Activated CD8-positive, alpha-beta memory T cell treated with anti-CD3 and anti-CD28 coated beads, Interleukin-2, amount 50 U/mL, for 4 hours (primary cell): ENCODE results near the gene RAB3IL1.

Experiments used
- DNase-seq: peaks from one replicate; pipeline ENCODE4 v3.0.0-alpha.2; 2020

Gene RAB3IL1

DNA sequence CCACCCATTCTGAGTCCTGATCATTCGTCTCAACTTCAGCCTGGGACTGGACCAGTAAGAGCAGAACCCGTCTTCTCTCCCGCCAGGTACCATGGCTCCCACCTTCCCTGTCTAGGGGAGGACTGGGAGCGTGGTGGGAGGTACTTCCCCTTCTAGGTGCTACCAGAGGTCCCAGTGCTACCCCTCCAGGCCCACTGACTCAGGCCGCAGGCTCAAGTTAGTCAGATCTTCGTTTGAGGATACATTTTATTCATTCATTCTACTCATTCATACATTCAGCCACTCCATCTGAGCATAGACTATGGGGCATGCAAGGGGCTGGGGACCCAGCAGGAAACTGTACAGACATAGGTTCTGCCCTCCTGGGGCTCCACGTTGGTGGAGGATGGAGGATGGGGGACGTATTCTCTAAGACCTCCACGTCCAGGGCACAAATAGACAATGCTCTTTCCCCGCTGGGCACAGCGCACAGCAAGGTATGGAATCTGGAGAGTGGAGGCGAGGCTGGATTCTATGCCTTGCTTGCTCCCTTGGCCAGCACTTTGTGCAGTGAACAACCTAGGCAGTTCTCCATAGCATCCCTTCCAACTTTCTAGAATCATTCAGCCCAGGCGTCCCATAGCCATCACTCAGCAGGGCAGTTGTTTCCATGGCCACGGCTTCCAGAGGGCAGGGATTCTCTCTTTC, 1.0 kb upstream of the RAB3IL1 start:
- DNase-seq, result no peak

DNA sequence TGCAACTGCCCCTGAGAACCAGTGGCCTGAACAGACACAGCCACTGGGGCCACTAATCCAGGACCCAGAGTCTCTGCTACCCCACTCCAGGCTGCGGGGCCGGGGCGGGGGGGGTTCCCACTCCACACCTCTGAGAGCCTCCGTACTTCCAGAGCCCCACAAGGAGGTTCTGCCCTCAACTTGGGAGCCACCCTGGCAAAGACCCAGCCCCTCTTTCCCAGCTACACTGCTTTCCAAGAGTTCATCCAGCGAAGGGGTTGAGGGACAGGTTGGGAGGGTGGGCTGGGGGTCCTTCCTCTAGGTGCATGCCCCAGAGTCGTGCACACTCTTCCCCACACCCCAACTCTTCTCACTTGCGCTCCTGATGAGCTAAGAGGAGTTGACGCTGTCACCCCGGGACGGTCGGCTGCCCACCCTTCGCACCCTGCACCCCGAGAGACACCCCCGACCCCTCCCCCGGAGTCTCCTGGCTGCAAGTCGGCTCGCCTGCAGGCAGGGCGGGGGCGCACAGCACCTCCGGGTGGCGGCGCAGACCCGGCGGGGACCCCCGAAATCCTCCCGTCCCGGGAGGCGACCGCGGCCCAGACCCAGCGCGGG, 531 bp downstream of the RAB3IL1 start:
- no peak for DNase-seq

DNA sequence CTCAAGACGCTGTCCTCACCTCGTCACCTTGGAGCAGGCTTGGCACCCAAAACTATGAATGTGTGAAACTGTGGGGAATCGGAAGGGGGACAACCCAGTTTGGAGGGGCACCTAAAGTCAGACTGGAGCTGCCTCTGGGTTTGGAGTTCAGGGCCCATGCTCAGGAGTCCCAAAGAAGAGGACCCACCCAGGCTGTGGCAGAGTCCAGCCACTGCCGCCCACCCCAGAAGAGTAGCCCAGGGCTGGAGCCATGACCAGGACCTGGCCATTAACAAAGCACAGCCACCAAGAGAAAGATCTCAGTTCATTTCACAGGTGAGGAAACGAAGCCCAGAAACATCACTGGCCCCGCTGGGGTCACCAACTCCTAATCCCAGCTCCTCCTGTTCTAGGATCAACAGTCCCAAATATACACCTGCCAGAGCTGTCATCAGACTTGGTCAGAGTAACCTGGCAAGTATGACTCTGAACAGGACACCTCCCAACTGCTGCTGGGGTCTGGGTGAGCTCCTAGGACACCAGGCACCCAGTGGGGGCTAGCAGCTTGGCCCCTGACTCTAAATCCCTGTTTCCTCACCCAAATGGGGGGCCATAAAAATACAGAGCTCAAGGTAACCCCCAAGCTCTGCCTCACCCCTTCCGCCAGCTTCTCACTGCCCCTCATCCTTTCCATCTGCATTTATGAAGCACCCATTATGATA, 2.7 kb downstream of the RAB3IL1 start:
- DNase-seq, result no peak

DNA sequence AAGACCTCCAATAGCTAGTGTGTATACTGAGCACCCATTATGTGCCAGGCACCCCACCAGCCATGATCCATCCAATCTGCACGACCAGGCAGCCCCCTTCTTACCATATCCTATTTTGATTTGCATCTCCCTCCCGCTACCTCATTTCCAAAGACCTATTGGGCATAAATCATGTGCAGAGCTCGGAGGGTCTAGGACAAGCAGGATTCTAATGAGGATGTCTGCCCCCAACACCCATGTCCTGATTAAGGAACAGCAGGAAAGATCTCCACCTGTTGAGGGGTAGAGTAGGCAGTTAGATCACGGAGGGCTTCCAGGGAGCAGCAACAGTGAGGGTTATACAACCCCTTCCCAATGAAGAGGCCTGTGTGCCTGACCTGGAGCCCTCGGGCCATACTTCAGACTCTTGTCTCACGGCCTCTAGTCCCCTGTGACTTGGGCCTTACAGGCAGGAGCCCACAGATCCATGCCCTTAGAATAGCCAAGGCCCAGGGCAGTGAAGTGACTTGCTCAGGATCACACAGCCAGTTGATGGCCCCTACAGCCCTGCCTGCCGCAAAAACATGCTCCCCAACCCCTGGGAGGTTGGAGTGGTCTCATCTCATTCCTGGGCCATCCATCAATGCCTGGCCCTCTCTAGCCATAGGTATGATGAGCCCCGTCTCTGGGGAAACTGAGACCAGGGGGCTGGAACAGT, 3.5 kb downstream of the RAB3IL1 start:
- no peak for DNase-seq

DNA sequence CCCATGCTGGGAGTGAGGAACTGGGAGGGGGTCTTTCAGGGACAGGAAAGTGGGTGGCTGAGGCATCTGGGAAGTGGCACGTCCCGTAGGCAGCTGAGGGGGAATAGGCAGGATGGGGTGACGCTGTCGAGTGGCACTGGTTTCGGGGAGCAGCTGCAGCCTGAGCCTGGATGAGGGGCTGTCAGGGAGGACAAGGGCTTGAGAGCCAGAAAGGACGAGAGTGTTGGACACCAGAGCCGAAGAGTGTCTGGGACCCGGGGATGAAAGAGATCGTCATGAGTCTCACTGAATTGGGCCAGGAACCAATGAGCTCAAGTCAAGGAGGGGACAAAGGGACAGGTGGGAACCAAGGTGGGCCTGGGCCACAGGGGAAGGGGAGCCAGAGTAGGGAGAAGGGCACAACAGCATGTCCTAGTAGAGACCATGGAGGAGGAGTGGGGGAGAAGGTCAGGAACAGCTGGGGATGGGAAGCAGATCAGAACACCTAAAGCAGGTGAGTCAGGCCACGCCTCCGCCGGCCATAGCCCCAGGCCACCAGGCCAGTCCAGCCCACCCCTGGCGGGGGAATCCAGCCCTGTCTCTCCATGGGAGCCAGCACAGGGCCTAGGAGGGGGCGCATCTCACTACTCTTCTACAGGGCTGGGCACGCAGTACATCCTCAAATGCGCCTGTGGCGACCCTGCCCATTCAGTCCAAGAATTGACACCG, 4.2 kb downstream of the RAB3IL1 start:
- DNase-seq, result no peak

DNA sequence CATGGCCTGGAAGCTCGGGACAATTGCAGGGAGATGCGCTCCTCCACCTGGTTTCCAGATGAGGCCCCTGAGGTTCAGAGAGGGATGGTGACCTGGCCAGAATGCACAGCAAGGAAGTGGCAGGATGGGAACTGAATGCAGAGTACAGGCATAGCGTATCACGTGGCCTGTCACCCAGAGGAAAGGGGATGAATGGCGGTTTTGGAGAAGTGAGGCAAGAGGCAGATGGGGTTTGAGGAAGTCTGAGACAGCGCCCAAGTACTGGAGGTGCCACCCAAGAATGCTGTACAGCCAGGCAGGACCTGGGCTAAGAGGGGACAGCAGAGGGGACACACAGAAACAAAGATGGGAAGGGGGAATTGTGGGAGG, 4.9 kb downstream of the RAB3IL1 start:
- DNase-seq, result no peak

DNA sequence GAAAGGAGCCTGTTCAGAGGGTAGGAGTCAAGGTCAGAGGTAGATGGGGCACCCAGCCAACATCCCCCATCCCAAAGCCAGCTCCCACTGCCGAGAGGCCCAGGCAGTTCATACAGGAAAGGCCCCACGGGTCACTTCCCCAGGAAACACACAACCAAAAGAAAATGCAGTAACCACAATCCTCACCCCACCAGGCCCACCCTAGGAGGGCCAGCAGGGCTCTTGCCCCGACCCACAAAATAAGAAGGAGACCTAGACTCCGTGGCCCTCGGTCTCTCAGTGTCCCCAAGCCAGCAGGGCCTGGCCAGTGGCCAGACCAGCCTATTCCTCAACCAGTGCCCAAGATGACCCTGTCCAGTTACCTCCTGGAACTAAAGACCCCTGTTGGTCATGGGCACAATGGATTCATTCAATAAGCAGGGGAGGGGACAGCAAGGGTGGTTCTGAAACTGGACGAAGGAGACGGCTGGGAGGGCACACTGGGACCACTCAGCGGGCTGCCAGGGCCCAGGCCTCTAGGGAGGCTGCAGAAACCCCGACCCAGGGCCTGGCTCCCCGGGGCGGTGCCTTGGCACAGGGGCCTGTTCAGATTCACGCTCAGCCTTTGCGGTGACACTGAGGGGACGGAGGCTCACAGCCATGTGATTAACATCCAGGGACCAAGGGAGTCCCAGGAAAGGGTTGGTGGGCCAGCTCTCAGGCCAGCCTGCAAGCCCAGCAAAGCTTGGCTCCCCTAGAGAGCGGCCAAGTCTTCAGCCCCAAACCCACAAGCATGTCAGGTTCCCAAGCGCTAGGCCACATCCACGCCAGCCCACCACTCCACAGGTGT, 5.5 kb downstream of the RAB3IL1 start:
- no peak for DNase-seq

DNA sequence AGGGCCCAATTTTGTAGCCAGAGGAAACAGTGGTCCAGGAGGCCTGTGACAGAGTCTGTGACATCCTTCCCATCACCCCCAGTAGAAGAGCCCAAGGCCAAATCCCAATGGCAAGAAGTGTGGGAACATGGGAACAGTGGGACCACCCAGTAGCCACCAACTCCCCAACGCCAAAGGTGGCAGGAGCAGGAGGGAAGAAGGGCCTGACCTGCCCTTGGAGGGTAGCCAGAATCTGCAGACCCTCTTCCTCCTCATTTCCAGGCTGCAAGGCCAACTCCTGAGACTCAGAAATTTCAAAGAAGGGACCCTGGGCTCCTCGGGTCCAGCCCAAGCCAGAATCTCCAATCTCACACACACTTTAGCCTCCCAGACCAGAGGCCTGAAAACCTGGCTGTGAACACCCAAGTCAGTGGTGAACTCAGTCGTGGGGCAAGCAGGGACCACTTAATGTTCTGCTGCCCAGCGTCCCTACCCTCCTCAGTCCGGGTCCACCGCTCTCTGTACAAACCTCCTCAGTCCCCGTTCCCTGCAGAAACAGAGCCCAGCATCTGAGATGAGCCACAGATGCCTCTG, 6.2 kb downstream of the RAB3IL1 start:
- no peak for DNase-seq

DNA sequence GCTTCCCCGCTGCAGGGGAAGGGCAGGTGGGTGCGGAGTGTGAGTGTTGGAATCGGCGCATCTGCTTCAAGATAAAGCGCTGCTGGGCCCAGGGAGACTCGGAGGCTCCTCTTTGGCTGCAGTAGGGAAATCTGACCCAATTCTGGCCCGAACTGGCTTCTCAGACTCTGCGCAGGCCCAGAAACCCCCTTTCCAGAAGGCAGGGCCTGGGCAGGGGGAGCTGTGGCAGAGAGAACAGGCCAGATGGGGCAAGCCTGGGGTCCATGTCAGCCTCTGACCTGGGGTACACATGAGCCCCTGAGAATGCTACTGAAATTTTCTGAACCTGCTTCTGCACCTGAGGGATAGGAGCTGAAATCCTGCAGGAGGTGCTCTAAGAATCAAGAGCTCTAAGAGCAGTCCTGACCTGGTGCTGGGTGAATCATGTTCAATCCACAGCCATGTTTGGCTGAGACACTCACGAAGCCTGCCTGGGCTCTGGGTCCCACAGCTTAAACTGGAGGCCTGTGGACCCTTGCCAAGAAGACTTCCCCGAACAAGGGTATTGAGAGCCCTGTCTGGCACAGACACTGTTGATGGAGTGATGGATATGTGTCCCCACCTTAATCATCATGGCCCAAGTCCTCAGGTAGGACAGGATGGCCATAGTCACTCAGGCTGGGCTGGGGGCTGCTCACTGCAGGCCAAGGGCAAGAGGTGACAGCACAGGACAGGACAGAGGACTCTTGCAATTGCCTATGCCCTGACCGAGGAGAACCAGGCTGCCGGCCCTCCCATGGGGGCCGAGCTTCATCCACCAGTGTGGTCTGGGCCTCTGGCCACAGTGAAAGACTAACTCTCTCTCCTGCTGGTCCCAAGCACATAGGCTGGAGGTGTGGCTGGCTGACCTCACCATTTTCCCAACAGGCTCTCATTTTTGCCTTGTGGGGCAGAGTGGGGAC, 6.9 kb downstream of the RAB3IL1 start:
- DNase-seq, result no peak

DNA sequence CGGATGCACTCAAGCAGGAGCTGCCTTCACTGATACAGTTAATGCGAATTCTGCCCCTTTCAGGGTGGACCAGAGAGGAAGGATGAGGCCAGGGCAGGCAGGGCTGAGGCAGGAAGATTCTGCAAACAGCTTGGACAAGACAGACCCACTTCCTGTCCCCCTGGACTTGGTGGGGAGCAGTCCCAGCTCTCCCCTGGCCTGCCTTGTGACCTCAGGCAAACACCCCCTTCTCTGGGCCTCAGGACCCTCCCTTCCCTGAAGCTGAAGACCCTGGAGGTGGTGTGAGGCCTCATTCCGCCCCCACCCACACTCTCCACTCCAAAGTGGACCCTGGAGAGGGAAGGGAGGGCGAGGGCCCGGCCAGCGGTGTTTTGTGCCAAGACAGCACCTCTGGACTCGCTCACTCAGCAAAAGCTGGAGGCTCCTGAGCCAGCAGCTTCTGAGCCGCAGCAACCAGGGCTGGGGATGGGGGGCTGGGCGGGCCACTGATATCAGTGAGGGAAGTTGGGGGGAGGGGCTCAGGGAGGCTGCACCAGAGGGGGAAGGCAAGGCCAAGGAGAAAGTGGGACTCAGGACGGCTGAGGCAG, 8.5 kb downstream of the RAB3IL1 start:
- DNase-seq, result no peak

DNA sequence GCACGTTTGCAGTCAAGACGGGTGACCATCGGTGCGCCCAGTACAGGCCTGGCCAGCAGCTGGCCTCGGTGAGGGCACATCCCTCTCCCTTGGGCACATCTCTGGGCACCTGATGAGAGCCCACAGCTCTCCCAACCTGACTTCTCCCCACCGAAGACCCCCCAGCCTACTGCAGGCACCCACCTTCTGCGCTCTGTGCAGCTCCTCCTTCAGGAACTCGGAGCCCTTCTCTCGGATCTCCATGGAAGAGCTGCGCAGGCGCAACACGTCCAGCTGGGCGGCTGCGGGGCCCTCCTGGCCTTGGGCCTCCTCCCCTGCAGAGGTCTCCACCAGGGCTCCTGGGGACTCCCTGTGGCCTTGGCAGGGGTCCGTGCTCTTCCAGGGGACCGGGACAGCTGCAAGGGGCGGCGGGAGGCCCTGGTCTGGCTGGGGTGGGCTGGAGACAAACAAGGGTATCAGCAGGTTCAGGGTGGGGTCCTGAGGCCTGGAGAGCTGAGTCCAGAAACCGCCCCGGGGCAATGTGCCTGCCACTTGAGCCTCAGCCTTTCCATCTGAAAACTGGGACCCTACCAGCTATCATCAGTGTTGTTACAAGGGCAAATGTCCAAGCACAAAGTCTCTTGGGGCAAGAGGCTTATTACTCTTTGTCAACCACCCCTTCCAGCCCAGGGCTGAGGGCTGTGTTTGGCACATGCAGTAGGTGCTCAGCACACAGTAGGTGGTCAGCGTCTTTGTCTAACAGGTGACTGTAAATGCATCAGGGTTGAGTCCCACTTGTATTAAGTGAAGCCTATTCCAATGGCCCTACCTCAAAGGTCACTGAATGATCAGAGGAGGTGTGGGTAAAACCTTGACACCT, 9.3 kb downstream of the RAB3IL1 start:
- DNase-seq, result no peak

DNA sequence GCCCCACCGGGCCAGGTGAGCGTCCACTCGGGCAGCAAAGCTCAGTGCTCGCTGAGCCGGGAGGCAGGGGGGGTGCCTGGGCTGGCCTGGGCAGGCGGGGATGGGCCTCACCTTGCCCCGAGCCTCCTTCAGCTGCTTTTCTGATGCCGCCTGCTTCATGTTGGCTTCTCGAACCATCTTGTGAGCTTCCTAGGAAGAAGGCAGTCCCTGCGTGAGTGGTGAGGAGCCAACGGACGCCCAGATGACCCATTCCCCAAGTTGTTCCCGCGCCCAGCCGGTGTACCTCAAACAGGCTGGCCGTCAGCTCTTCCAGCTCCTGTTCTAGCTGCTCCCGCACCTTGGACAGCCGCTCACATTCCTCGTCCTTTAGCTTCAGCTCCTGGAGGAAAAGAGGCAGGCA, 10.1 kb downstream of the RAB3IL1 start:
- no peak for DNase-seq

DNA sequence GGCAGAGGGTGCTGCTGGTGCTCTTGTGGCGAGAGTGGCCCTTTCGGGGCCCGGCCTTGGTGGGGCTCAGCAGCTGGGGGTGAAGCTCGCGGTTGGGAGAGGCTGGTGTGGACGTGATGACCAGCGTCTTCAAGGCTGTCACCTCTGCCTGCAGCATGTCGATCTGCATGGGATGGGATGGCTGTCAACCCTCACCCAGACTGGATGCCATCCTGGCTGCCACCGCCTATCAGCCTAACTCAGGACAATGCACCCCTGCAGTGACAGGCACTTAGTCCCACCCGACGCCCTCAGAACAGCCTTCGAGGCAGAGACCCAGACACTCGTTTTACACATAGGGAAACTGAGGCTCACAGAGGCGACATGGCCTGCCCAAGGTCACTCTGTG, 10.8 kb downstream of the RAB3IL1 start:
- no peak for DNase-seq

DNA sequence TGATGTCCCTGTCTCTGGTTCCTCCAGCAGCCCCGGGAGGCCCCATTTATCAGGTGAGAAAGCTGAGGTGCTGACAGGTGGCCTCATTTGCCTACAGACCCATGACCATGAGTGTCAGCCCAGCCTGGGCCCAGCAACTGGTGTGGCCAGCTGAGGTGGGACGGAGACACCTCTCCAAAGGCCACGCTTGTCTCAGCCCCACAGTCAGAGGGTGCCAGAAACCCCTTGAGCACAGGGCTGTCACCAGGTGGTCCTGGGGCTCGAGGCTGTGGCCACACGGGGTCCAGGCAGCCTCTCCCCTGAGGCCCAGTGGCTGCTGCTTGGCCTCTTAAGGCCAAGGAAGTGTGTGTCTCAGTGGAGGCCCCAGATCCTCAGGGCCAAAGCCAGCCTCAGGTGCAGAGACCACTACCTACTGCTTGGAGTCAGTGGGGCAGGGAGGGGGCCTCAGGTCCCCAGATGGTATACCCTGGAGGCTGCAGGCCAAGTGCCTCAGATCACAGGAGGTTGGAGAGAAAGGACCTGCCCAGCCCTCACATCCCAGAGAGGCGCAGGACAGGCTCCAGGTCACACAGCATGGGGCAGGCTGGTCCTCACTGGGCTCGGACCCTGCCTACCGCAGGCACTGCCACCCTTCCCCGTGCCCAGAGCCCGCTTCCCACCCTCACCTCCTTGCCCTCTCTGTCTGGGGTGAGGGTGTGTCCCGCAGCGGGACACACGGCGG, 11.4 kb downstream of the RAB3IL1 start:
- no peak for DNase-seq

DNA sequence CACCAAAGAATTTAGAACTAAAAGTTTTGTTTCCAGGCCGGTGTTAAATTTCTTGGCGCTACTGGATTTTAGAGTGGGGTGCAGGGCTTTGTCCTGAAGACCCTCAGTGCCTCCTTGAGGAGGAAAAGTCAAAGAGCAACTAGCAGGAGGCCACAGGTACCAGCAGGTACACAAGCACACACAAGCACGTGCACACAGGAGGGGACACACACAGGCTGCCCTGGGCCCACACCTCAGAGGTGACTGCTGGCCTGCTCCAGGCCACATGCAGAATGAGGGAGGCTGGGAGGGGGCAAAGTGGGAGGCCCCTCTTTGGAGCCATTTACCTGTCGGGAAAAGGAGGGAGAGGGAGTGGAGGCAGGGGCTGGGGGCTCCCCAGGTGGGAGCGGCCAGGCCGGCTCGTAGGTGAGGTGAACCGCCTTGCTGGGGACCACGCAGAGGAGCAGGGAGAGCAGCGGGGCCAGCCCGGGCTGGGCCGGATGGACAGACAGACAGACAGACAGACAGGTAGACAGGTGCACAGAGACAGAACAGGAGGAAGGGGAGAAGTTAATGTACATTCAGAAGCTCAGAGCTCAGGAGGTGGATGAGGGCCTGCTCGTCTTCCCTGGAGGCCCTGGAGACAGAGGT, 12.2 kb downstream of the RAB3IL1 start:
- no peak for DNase-seq

DNA sequence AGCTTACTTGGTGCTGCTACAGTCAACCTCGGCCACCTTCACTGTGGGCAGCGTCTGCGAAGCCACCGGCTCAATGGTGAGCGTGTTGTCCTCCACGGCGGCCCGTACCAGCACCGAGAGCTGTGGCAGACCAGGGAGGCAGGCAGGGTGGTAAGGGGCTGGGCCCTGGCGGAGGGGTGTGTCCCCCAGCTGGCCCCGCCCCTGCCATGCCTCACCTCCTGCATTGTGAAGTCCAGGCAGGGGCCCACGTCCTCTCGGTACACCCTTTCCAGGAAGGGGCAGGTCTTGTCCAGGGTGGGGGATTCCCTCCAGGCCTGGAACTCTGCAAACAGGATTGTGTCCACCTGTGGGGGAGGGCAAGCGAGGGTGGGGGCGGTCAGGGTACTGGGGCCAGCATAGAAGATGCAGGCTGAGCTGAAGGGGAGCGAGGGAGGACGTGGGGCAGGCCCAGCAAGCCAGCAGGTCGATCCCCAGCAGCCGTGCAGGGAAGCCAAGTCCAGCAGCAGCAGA, 12.8 kb downstream of the RAB3IL1 start:
- DNase-seq, result no peak

DNA sequence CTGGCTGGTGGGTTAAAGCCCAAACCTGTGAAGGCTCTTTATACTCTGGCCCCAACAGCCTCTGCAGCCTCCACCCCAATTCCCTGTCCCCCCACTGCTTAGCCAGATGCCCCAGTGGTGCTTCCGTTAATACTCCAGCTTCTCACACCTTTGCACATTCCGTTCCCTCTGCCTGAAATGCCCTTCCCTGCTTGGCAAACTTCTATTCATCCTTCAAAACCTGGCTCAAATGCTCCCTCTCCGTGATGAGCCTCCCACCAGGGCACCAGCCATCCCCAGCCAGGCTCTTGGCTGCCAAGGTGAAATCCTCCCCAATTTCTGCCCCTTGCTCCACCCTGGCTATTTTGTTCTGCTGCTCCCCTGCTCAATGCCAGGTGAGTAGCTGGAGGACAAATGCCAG, 13.5 kb downstream of the RAB3IL1 start:
- no peak for DNase-seq

DNA sequence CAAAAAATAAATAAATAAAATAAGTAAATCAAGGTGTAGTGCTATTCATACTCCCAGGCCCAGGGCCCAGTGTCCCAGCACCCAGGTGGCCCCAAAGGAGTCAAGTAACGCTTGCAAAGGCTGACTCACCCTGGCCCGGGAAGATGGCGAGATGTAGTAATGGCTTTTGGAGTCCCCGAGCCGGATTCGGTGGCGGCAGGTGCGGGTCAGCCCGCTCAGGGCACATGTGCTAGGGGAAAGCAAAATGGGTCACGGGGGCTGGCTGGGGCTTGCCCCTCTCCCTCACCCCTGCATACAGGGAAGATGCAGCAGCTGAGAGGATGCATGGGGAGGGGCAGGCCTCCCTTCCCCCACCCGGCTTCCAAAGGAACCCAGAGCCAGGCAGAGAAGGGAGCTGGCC, 15.1 kb downstream of the RAB3IL1 start:
- DNase-seq, result no peak
